ENCODE data around the gene DEPDC1B. TPM values are rescaled to one million over a fixed set of nuclear protein-coding genes. Genes with fewer than 3 reads are reported as not detected.
"Not testable (repeated sequence)": the region's sequence is repeated elsewhere in the genome, so short reads cannot be mapped to it uniquely, and the experiment has no call there.

The DEPDC1B gene, protein sequence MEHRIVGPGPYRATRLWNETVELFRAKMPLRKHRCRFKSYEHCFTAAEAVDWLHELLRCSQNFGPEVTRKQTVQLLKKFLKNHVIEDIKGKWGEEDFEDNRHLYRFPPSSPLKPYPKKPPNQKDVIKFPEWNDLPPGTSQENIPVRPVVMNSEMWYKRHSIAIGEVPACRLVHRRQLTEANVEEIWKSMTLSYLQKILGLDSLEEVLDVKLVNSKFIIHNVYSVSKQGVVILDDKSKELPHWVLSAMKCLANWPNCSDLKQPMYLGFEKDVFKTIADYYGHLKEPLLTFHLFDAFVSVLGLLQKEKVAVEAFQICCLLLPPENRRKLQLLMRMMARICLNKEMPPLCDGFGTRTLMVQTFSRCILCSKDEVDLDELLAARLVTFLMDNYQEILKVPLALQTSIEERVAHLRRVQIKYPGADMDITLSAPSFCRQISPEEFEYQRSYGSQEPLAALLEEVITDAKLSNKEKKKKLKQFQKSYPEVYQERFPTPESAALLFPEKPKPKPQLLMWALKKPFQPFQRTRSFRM
- 3.4 TPM for polyA plus RNA-seq (ENCODE audit: insufficient read length)

DNA sequence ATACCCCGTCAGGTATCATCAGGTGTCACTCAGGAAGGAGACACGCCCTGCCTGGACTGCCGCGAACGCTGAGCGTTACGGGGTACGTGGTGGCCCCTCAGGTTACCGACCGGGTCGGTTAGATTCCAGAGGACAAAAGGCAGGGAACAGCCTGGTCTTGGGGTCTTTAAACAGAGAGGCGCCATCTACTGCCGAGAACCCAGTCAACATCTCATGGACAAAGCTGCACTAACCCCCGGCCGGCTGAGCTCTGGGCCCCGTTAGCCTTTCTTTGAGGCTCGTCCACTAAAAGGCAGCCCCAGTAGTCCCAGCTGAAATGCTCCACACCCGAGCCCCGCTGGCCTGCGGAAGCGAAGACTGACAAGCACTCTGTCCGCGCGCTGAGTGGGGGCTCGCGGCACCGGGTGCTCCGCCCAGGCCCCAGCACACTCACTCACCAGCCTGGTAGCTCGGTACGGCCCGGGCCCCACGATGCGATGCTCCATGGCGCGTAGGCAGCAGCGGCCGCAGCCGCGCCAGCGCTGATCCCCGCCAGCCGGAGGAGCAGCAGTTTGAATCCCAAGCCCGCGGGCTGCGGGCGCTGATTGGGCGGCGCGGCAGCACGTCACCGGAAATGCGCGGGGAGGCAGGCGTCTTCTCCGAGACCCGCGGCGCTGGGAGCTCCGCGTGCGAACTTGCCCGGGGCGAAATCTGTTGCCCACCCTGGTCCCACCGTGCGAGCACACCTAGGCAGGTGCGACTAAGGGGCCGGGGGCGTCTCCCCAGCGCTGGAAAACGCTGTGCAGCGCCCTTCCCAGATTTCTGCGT is at the start of gene DEPDC1B:
Gene DEPDC1B (minus strand): TSS at position 558 of the 807 bp plus-strand sequence. CDS start 73 bp downstream, at position 485.
- peak; percentile 94 for DNase-seq

DNA sequence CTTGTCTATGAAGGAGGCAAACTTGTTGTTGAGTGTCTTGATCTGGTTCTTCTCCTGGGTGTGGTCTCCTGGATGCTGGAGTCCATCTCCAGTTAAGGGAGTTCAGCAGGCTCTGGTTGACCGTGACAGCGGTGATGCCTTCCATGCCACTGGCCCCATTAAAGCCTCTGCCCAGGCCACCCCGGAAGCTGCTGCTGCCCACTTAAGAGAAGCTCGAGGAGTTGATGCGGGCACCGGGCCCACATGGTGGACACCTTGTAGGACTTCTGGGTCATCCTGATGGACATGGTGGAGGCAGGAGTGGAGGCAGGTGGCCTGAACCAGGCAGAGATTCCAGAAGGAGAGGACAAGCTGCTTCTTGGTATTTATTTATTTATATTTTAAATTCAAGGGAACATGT is 44.7 kb upstream of the DEPDC1B start:
- DNase-seq: no peak

GRCh38 chr5:60743511-60744314 is 43.7 kb upstream of the DEPDC1B start:
- no peak for DNase-seq

GRCh38 chr5:60740322-60740721 is 40.4 kb upstream of the DEPDC1B start:
- DNase-seq: no peak

DNA sequence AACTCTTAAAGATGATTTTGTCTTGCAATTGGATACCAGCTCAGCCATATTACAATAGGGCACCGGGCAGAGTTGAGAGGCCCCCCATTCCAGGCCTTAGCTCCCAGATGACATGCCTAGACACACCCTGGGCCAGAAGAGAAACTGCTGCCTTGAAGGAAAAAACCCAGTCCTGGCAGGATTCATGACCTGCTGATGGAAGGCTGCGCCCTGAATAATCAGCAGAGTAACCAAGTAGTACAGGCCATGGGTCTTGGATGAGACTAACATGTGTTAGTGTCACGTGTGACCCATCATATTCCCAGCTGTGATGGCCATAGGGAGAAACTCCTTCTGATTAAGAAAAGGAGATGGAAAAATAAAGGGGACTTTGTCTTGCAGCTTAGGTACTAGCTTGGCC is 39.0 kb upstream of the DEPDC1B start:
- DNase-seq: no peak

GRCh38 chr5:60738461-60738860 is 38.5 kb upstream of the DEPDC1B start:
- no peak for DNase-seq

DNA sequence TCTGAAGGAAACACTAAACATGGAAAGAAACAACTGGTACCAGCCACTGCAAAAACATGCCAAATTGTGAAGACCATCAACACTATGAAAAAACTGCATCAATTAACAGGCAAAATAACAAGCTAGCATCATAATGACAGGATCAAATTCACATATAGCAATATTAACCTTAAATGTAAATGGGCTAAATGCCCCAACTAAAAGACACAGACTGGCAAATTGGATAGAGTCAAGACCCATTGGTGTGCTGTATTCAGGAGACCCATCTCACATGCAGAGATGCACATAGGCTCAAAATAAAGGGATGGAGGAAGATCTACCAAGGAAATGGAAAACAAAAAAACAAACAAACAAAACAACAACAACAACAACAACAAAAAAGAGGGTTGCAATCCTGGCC is 30.9 kb upstream of the DEPDC1B start:
- DNase-seq: not testable (repeated sequence)

DNA sequence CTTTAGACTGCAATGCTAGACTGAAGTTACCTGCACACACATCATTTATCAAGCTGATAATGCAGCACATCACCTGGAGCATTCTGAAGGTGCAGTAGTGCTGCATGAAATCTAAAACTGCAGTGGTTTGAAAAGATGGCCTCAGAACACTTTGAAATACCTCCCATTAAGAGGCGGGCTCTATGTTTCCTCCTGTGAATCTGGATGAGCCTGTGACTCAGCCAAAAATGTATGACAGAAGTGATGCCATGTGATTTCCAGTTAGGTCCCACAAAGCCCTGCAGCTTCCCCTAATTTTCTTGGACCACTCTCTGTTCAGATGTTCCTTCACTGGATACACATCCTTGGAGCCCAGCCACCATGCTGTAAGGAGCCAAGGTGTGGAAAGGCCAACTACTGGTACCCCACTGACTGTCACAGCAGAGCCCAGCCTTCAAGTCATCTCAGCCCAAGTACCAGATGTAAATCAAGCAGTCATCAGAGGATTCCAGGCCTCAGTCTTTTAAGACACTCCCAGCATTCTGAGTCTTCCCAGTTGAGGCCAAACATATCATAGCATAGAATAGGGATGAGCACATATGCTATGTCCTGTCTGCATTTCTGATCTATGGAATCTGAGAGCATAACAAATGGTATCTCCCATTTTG is 27.2 kb upstream of the DEPDC1B start:
- peak; percentile 8 for DNase-seq

- DNase-seq: no peak
Observed at GRCh38 chr5:60724126-60724525, 24.2 kb upstream of the DEPDC1B start.

DNA sequence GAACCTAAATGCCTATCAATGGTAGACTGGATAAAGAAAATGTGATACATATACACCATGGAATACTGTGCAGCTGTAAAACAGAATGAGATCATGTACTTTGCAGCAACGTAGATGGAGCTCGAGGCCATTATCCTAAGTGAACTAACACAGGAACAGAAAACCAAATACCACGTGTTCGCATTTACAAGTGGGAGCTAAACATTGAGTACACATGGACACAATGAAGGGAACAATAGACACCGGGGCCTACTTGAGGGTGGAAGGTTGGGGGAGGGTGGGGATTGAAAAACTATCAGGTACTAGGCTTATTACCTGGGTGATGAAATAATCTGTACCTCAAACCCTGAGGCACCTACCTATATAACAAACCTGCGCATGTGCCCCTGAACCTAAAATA is 22.4 kb upstream of the DEPDC1B start:
- no peak for DNase-seq

DNA sequence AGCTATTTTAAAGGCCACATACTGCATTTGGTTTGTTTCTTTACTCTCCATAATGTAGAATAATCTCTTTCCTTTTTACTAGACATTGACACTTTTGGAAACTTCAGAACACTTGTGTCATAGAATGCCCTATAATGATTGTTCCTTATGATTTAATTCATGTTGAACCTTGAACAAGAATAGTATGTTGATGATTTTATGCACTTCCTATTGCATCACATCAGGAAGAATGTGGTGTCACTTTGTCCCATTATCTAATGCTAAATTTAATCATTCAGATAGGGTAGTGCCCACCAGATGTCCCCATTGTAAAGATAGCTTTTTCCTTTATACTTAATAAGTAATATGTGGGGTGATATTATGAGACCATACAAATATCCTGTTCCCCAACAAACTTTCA is 19.4 kb upstream of the DEPDC1B start:
- DNase-seq: no peak

DNA sequence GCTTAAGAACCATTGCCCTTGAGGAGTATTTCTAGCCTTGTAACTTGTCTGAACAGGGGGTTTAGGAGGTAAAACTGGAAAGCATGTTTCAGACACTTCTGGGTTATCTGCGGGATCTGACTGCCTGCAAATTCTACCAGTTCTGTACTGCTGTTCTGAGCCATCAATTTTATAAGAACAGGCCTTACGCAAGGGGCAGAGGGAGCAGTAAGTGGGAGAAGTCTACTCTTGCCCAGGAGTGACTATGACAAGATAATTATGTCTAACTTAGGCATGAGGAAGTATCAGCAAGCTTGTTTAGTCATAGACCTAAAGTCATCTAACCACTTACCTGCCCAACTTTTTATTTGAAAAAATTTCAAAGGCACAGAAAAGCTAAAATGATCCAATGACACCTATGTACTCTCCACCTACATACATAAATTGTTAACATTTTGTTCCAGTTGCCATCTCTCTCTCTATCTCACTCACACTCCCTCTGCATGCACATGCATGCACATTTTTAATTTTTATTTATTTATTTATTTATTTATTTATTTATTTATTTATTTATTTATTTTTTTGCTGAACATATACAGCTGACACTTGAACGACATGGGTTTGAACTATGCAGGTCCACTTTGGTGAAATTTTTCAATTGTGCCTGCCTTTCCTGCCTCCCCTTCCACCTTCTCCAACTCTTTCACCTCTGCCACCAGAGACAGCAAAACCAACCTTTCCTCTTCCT is 18.4 kb upstream of the DEPDC1B start:
- DNase-seq: no peak

DNA sequence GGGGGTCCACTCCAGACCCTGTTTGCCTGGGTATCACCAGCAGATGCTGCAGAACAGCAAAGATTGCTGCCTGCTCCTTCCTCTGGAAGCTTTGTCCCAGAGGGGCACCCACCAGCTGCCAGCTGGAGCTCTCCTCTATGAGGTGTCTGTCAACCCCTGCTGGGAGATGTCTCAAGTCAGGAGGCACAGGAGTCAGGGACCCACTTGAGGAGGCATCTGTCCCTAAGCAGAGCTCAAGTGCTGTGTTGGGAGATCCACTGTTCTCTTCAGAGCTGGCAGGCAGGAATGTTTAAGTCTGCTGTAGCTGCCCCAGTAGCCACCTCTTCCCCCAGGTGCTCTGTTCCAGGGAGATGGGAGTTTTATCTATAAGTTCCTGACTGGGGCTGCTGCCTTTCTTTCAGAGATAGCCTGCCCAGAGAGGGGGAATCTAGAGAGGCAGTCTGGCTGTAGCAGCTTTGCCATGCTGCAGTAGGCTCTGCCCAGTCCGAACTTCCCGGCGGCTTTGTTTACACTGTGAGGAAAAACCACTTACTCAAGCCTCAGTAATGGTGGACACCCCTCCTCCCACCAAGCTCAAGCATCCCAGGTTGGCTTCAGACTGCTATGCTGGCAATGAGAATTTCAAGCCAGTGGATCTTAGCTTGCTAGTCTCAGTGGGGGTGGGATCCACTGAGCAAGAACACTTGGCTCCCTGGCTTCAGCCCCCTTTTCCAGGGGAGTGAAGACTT is 15.4 kb upstream of the DEPDC1B start:
- not testable (repeated sequence) for DNase-seq

- DNase-seq: no peak
Observed at GRCh38 chr5:60712950-60713349, 13.0 kb upstream of the DEPDC1B start.

DNA sequence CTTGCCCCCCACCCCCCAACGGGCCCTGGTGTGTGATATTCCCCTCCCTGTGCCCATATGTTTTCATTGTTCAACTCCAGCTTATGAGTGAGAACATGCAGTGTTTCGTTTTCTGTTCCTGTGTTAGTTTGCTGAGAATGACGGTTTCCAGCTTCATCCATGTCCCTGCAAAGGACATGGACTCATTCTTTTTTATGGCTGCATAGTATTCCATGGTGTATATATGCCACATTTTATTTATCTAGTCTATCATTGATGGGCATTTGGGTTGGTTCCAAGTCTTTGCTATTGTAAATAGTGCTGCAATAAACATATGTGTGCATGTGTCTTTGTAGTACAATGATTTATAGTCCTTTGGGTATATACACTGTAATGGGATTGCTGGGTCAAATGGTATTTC is 11.9 kb upstream of the DEPDC1B start:
- not testable (repeated sequence) for DNase-seq

DNA sequence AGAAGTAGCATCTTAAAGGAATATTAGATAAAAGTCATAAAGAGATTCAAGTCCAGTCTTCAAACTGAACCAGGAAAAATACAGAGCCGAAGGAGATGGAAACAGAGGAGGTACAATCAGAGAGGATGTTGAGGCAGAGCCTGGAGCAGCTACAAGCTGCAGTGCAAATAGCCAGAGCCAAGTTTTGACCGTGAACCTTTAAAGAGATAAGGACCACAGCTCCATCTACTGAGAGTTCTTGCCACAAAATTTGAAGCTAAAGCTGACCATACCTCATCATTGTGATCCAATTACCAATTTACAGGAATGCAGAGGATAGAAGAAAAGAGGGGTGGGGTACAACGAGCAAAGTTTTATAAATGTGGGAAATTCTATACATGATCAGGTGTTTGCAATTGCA is 10.4 kb upstream of the DEPDC1B start:
- DNase-seq: no peak

GRCh38 chr5:60705144-60705543 is 5.2 kb upstream of the DEPDC1B start:
- DNase-seq: no peak

GRCh38 chr5:60703944-60704343 is 4.0 kb upstream of the DEPDC1B start:
- no peak for DNase-seq

- DNase-seq: no peak
Observed at GRCh38 chr5:60701321-60701968, 1.5 kb upstream of the DEPDC1B start.

GRCh38 chr5:60700416-60700757 is 421 bp upstream of the DEPDC1B start:
- no peak for DNase-seq

Data from hindlimb muscle (tissue), 1 donor.